ENCODE results near the gene TRIOBP. TPM values are rescaled to one million over a fixed set of nuclear protein-coding genes. Genes with fewer than 3 reads are reported as not detected.

TRIOBP gene
- total and polyA plus RNA-seq, 2 of the 13 experiments (the other 11 are each of a cell fraction or from before 2014, with no cell fraction given): 6.1 to 15.4 TPM

GRCh38 chr22:37686002-37686982, 10.6 kb upstream of the TRIOBP start, which contains the start of gene NOL12 (continued):
- peak; percentile 93 for TF ChIP-seq GABPA (IDR thresholded peaks at IDR 0.05; ENCODE audit: low read depth, low read length)
- TF ChIP-seq GABPA (CRISPR knock-in tag; IDR thresholded peaks at IDR 0.05; ENCODE audit: low read depth): peak; percentile 98
- peak; percentile 53 for TF ChIP-seq ZNF232 (CRISPR knock-in tag; IDR thresholded peaks at IDR 0.05; ENCODE audit: borderline replicate concordance)
- peak; percentile 73; the same call in 1 of the 2 replicates for TF ChIP-seq ATF2 (CRISPR knock-in tag; IDR thresholded peaks at IDR 0.05)
- peak; percentile 51; the same call in 1 of the 2 replicates for TF ChIP-seq WIZ (CRISPR knock-in tag; IDR thresholded peaks at IDR 0.05)
- TF ChIP-seq CEBPG (CRISPR knock-in tag; IDR thresholded peaks at IDR 0.05): 0 out of 2 replicates have a peak, but pooled peaks have one; percentile 15
- no peak for TF ChIP-seq ZNF20 (CRISPR knock-in tag; IDR thresholded peaks at IDR 0.05)
- TF ChIP-seq TCF7 (IDR thresholded peaks at IDR 0.05; ENCODE audit: low read depth): no peak
- TF ChIP-seq NFE2L2 (IDR thresholded peaks at IDR 0.05; ENCODE audit: low read length): no peak
- TF ChIP-seq ZNF496 (CRISPR knock-in tag; IDR thresholded peaks at IDR 0.05; ENCODE audit: insufficient replicate concordance): no peak
- peak; percentile 62; the same call in 1 of the 2 replicates for TF ChIP-seq SSRP1 (CRISPR knock-in tag; IDR thresholded peaks at IDR 0.05)
- peak; percentile 47; the same call in 1 of the 2 replicates for TF ChIP-seq MEF2D (CRISPR knock-in tag; IDR thresholded peaks at IDR 0.05)
- TF ChIP-seq KAT2B (IDR thresholded peaks at IDR 0.05; ENCODE audit: borderline replicate concordance, low read depth, low read length): no peak
- no peak for TF ChIP-seq DBP (CRISPR knock-in tag; IDR thresholded peaks at IDR 0.05; ENCODE audit: not compliant biosample characterization)
- TF ChIP-seq NRL (CRISPR knock-in tag; IDR thresholded peaks at IDR 0.05; ENCODE audit: borderline replicate concordance): peak; percentile 19; the same call in 1 of the 2 replicates
- TF ChIP-seq KDM5A (IDR thresholded peaks at IDR 0.05; ENCODE audit: borderline replicate concordance, low read length): peak; percentile 99
- TF ChIP-seq ZNF362 (CRISPR knock-in tag; IDR thresholded peaks at IDR 0.05; ENCODE audit: borderline replicate concordance): peak; percentile 63; the same call in 1 of the 2 replicates
- TF ChIP-seq MYC (CRISPR knock-in tag; IDR thresholded peaks at IDR 0.05; ENCODE audit: borderline replicate concordance): peak; percentile 75; the same call in 1 of the 2 replicates
- TF ChIP-seq GFI1 (CRISPR knock-in tag; IDR thresholded peaks at IDR 0.05; ENCODE audit: borderline replicate concordance): peak; percentile 57; the same call in 1 of the 2 replicates
- TF ChIP-seq ZNF512B (CRISPR knock-in tag; IDR thresholded peaks at IDR 0.05; ENCODE audit: borderline replicate concordance): no peak
- peak; percentile 20; the same call in 1 of the 2 replicates for TF ChIP-seq TSC22D2 (CRISPR knock-in tag; IDR thresholded peaks at IDR 0.05; ENCODE audit: borderline replicate concordance)
